HG02610 (cell line): ENCODE measurements around the gene SERBP1.

Experiments used
- ATAC-seq: cut with Tn5 transposase; IDR thresholded peaks from one replicate; pipeline ENCODE4 v1.9.1; 2021; ENCODE audit warnings: mild to moderate bottlenecking, moderate library complexity; ENCODE audit not compliant: unreplicated experiment

The SERBP1 gene

DNA sequence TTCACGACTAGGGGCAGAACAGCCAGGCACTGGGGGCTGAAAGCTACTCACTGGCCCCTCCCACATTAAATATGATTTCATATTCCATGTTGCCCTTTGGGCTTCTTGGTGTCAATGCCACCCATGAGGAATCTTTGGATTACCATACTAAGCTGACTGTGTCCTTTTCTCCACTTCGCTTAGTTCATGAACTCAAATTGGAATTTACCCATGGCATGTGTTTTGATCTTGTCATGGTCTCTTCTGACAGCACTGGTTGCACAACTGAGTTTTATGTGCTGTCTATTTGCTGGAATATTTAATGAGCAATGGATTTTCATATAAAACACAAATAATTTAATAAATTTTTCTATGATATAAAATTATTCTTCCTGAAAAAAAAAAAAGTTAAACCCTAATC is 59.2 kb downstream of the SERBP1 start:
- no peak for ATAC-seq

- no peak for ATAC-seq
Observed at GRCh38 chr1:67368046-67368514, 62.1 kb downstream of the SERBP1 start.

- no peak for ATAC-seq
Observed at GRCh38 chr1:67367370-67368045, 62.7 kb downstream of the SERBP1 start.

- no peak for ATAC-seq
Observed at GRCh38 chr1:67361641-67362040, 68.6 kb downstream of the SERBP1 start.

DNA sequence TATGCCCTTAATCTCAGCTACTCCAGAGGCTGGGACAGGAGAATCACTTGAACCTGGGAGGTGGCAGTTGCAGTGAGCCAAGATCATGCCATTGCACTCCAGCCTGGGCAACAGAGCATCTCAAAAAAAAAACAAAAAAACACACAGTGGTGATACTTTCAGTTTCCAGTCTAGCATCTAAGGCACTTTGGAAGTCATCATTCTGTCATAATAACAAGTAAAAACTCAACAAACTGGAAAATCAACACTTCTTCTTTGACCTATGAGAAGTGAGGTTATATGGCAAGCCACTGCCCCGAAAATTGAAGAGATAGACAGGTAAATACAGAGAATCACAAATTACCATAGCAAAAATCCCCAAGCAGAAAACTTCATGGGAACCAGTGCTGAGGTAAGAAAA is 70.6 kb downstream of the SERBP1 start:
- no peak for ATAC-seq
